GM19452 (cell line): ENCODE measurements around the gene TMEFF2.

ENCODE experiments used
- ATAC-seq: cut with Tn5 transposase; IDR thresholded peaks from one replicate; pipeline ENCODE4 v1.9.1; 2021; ENCODE audit not compliant: unreplicated experiment

TMEFF2 gene

GRCh38 chr2:191910518-191910917, 284.2 kb downstream of the TMEFF2 start:
- ATAC-seq = no peak

GRCh38 chr2:191908874-191909273, 285.9 kb downstream of the TMEFF2 start:
- no peak for ATAC-seq

GRCh38 chr2:191907545-191907944, 287.2 kb downstream of the TMEFF2 start:
- ATAC-seq = no peak

- ATAC-seq = no peak
Measured at GRCh38 chr2:191907091-191907490, 287.6 kb downstream of the TMEFF2 start.

GRCh38 chr2:191905336-191905735, 289.4 kb downstream of the TMEFF2 start:
- no peak for ATAC-seq

- ATAC-seq = no peak
Measured at GRCh38 chr2:191901031-191901430, 293.7 kb downstream of the TMEFF2 start.

GRCh38 chr2:191899410-191899809, 295.3 kb downstream of the TMEFF2 start:
- ATAC-seq = no peak
